Right lobe of liver (tissue), 6 donors: Measurements from ENCODE around the gene PPP2R5D. TPM values are rescaled to one million over a fixed set of nuclear protein-coding genes. Genes with fewer than 3 reads are reported as not detected.
A peak's percentile ranks its signal among the peaks of the same experiment; 100 is the strongest.

Source experiments
- ATAC-seq, 4 donors: fragments of 200-7000 bp; cut with Tn5 transposase; one replicate each; pipeline ENCODE4 v1.9.1; 2020; ENCODE audit warnings: mild to moderate bottlenecking in 4 of 4, moderate library complexity in 4 of 4
- DNase-seq, 3 donors: peaks; one replicate each; pipeline ENCODE4 v3.0.0-alpha.2; 2020
- H3K27ac ChIP-seq, 3 donors: fragments of 200-600 bp; one replicate each; pipeline ENCODE4 v1.8.0; 2022
- H3K27me3 ChIP-seq, 2 donors: fragments of 200-600 bp; one replicate each; pipeline ENCODE4 v1.8.0; 2022
- H3K36me3 ChIP-seq, 4 donors: fragments of 200-600 bp; sonication (generic) in 1 of 4; one replicate each; pipeline versions ENCODE4 v1.5.1 to v1.8.0; 2017 to 2022; ENCODE audit warnings: control low read depth in 1 of 4
- H3K4me1 ChIP-seq, 4 donors: fragments of 200-600 bp; sonication (generic) in 1 of 4; one replicate each; pipeline versions ENCODE4 v1.5.1 to v1.8.0; 2017 to 2022; ENCODE audit warnings: control low read depth in 1 of 4
- H3K4me3 ChIP-seq, 3 donors: fragments of 200-600 bp; one replicate each; pipeline ENCODE4 v1.8.0; 2022
- H3K9me3 ChIP-seq, 4 donors: fragments of 200-600 bp; sonication (generic) in 1 of 4; one replicate each; pipeline versions ENCODE4 v1.5.1 to v1.8.0; 2017 to 2022; ENCODE audit warnings: control low read depth in 1 of 4
- POLR2A ChIP-seq: fragments of 450-650 bp; IDR thresholded peaks from one replicate; pipeline ENCODE4 v1.6.1; 2017; ENCODE audit warnings: antibody characterized with exemption, mild to moderate bottlenecking
- WGBS: methylation state at CpG from one replicate; pipeline ENCODE4 v1.1.6; 2018; ENCODE audit warnings: low coverage, low lambda C conversion rate; ENCODE audit not compliant: insufficient coverage; ENCODE audit errors: missing lambda C conversion rate; 5-methylcytosine and 5-hydroxymethylcytosine counted together
- intact Hi-C, 2 donors: fragments of 100-400 bp; cut with DNase I; formaldehyde crosslinking; loops; one replicate each; pipeline versions ENCODE4 v1.11.2 to v1.14.1; 2022
- total RNA-seq, 6 experiments: library from RNA; depleted of rRNA in 2 of 6; stranded (reverse); fragments of >200 nt in 2 of 6; fragmentation: NEBNext Ultra II Directional in 3 of 6; extraction: Animal tissue kit (Norgen Biotek cat#: 25700) in 3 of 6; gene quantifications; one replicate each; pipeline versions ENCODE4 v1.1.0 to v1.2.4, GENCODE V29; 2016 to 2023
- TF ChIP-seq, protein P1 (sequence below), 4 donors: fragments of 200-600 bp in 3 of 4; fragments of 450-650 bp in 1 of 4; IDR thresholded peaks; one replicate each; pipeline versions ENCODE4 v1.5.1 to v1.8.0; 2016 to 2022; ENCODE audit warnings: antibody characterized with exemption in 4 of 4, mild to moderate bottlenecking in 2 of 4
- donor health status: DM: no; HTN: yes; CAD: no.
- donor health status: DM: no; HTN: no; CAD: no.
- donor health status: DM: no; HTN: no; CAD: no.
- donor health status: DM: no; HTN: yes; CAD: no.
- donor health status: DM: no; HTN: yes; CAD: no.

The PPP2R5D gene
- total RNA-seq, 6 experiments from 2014 or later: 11.5 to 24.0 (median 16.3) TPM

DNA sequence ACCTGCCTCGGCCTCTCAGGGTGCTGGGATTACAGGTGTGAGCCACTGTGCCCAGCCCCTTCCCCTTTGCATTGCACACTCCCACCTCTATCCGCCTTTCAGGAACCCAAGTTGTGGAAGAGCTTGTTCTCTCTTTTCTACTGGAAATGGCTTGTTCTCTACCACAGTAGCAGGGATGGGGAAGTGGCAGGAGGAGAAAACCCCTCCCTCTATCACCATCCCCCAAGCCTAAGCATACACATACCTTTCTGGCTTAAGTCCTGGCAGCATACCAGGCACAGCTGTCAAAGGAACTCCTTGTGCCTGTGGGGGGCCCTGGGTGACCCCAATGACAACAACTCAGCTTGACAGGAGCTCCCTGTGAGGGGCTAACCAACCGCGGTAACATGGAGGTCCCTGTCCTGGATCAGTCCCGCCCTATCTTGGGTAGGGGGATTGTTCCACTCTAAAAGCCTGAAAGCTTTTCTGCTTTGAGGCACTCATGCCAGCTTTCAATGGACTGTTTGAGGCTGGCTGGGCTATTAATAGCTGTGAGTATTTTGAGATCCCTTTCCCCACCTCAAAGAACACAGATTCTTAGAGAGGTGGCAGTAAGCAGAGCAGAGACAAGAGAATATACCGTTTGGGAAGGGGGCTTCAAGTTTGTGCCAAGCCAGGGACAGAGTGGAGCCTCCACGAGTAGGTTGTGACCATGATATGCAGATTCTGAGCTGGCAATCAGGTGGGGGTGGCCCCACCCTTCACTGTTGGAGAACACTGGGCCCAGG lies 32.0 kb downstream of the PPP2R5D start:
- no peak overlapping the region for H3K4me3 ChIP-seq
- TF ChIP-seq, protein P1, sequence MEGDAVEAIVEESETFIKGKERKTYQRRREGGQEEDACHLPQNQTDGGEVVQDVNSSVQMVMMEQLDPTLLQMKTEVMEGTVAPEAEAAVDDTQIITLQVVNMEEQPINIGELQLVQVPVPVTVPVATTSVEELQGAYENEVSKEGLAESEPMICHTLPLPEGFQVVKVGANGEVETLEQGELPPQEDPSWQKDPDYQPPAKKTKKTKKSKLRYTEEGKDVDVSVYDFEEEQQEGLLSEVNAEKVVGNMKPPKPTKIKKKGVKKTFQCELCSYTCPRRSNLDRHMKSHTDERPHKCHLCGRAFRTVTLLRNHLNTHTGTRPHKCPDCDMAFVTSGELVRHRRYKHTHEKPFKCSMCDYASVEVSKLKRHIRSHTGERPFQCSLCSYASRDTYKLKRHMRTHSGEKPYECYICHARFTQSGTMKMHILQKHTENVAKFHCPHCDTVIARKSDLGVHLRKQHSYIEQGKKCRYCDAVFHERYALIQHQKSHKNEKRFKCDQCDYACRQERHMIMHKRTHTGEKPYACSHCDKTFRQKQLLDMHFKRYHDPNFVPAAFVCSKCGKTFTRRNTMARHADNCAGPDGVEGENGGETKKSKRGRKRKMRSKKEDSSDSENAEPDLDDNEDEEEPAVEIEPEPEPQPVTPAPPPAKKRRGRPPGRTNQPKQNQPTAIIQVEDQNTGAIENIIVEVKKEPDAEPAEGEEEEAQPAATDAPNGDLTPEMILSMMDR (IDR thresholded peaks at IDR 0.05): no peak
- no peak for TF ChIP-seq POLR2A
- no peaks in the 10 kb centered on the region for H3K9me3 ChIP-seq
- H3K27me3 ChIP-seq: no peaks in the 10 kb centered on the region
- intact Hi-C loops: no loop called here
- H3K4me1 ChIP-seq: peaks cover 0 to 31% (median 9%) of the 10 kb centered on the region in 4 donors
- DNase-seq: peak in 1 of 3 donors; percentile 33
- ATAC-seq: no peak
- H3K36me3 ChIP-seq: peaks cover 0 to 31% (median 6%) of the 10 kb centered on the region in 4 donors
- WGBS: 66% methylated on average over 3 of the region's 7 CpGs
- H3K27ac ChIP-seq: no peak overlapping the region

DNA sequence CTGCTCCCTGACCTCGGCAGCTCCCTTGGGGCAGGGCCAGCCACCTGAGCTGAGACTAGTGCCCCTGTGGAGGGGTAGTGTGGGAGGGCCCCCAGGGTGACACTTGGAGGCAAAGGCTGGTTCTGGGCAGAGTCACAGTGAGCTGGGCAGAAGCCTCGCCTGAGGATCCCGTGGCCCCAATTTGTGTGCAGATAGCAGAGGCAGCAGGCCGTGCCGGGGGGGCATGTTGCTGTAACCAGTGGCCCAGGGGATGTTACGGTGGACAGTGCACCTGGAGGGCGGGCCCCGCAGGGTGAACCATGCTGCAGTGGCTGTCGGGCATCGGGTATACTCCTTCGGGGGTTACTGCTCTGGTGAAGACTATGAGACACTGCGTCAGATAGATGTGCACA lies 32.6 kb downstream of the PPP2R5D start:
- H3K36me3 ChIP-seq: peaks cover 0 to 25% (median 6%) of the 10 kb centered on the region in 4 donors
- no peak for DNase-seq
- intact Hi-C loops: no loop called here
- no peak overlapping the region for H3K27ac ChIP-seq
- no peak for ATAC-seq
- no peak overlapping the region for H3K4me3 ChIP-seq
- WGBS: 93% methylated on average over 8 of the region's 12 CpGs
- H3K27me3 ChIP-seq: no peaks in the 10 kb centered on the region
- H3K4me1 ChIP-seq: peaks cover 0 to 31% (median 9%) of the 10 kb centered on the region in 4 donors
- TF ChIP-seq POLR2A: no peak
- TF ChIP-seq, protein P1 (IDR thresholded peaks at IDR 0.05): no peak
- no peaks in the 10 kb centered on the region for H3K9me3 ChIP-seq

DNA sequence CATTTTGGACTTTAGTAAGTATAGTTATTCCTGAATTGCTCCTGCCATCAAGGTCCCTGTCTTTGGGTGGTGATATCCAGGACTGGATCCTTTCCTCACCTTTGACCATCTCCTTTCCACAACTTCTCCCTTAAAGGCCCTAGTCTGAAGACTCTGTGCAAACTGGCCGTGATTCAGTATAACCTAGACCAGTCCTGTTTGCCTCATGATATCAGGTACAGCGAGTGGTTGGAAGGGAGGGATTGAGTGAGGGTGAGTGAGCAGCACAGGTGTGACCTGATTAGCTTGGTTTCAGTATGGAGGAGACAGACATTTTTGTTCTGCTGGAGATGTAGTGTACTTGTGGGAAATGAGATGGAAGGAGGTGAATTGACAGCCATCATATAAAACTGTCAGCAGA lies 34.8 kb downstream of the PPP2R5D start:
- H3K27me3 ChIP-seq: no peaks in the 10 kb centered on the region
- H3K36me3 ChIP-seq: peaks cover 0 to 23% (median 6%) of the 10 kb centered on the region in 4 donors
- no peaks in the 10 kb centered on the region for H3K9me3 ChIP-seq
- no peak for ATAC-seq
- no peak for DNase-seq
- WGBS: 85% methylated on average over 2 of the region's 2 CpGs
- H3K4me1 ChIP-seq: peaks cover 0 to 24% (median 6%) of the 10 kb centered on the region in 4 donors
- intact Hi-C loops: no loop called here
- TF ChIP-seq, protein P1 (IDR thresholded peaks at IDR 0.05): no peak
- no peak for TF ChIP-seq POLR2A
- no peak overlapping the region for H3K4me3 ChIP-seq
- H3K27ac ChIP-seq: no peak overlapping the region

DNA sequence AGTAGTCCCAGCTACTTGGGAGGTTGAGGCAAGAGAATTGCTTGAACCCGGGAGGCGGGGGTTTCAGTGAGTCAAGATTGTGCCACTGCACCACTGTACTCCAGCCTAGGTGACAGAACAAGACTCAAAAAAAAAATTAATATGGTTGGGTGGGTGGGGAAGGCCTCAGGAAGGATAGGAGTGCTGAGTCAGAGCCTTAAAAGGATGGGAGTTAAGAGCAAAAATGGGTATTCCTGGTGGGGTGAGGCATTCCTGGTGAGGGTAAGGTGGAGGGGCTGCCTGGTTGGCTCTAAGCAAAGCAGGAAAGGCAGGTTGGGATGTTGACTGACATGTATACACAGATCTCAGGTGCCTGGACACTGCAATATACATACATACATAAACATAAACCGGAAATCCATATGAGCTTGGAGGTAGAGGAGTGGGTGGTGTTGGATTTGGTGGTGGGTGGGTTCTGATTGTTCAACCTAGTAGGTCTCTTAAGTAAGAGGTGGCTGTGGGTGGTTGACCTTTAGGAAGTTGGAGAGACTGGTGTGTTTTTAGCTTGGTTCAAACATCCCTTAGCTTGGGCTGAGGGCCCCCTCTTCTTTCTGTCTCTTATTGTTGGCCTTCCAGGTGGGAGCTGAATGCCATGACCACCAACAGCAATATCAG lies 35.8 kb downstream of the PPP2R5D start:
- no peak for TF ChIP-seq POLR2A
- TF ChIP-seq, protein P1 (IDR thresholded peaks at IDR 0.05): no peak
- no peak overlapping the region for H3K4me3 ChIP-seq
- peaks cover 0 to 17% (median 2%) of the 10 kb centered on the region in 4 donors for H3K4me1 ChIP-seq
- ATAC-seq (no peak), DNase-seq (no peak)
- no peaks in the 10 kb centered on the region for H3K9me3 ChIP-seq
- no peaks in the 10 kb centered on the region for H3K27me3 ChIP-seq
- 90% methylated on average over 2 of the region's 3 CpGs for WGBS
- H3K27ac ChIP-seq: no peak overlapping the region
- intact Hi-C loops: no loop called here
- peaks cover 0 to 29% (median 9%) of the 10 kb centered on the region in 4 donors for H3K36me3 ChIP-seq
